GM12878 (cell line): Measurements from ENCODE around the gene CYP2C19. TPM values are rescaled to one million over a fixed set of nuclear protein-coding genes. Genes with fewer than 3 reads are reported as not detected.

Experiments used
- ATAC-seq: fragments of 200-7000 bp; cut with Tn5 transposase; 3 replicates; pipeline ENCODE4 v1.9.1; 2020; ENCODE audit warnings: mild to moderate bottlenecking, moderate library complexity
- BruUV-seq: library from RNA; stranded (reverse); fragments of 400-500 nt; replicated peaks from 2 replicates; lab custom pipeline; 2021; lab: Mats Ljungman, UMichigan
- CTCF ChIA-PET: fragments of 300-600 bp; sonication (Branson Sonifier 250); formaldehyde crosslinking; extraction: SDS; loops from one replicate; lab custom pipeline; 2021; ENCODE audit warnings: inconsistent platforms; lab: Yijun Ruan, JAX
- POLR2A ChIA-PET: fragments of 350-600 bp; formaldehyde crosslinking; extraction: SDS; loops from one replicate; lab custom pipeline; 2021; ENCODE audit warnings: inconsistent platforms; lab: Charles Lee
- RAD21 ChIA-PET: fragments of 300-600 bp; sonication (Branson Sonifier 250); formaldehyde crosslinking; loops from one replicate; lab custom pipeline; 2023; ENCODE audit warnings: antibody characterized with exemption; ENCODE audit not compliant: unreplicated experiment; lab: Charles Lee
- SMC1A ChIA-PET: fragments of 300-600 bp; sonication (Branson Sonifier 250); formaldehyde crosslinking; loops from one replicate; lab custom pipeline; 2023; ENCODE audit not compliant: unreplicated experiment, uncharacterized antibody; lab: Charles Lee
- DNase-seq: peaks from one replicate; pipeline ENCODE4 v3.0.0-alpha.2; 2011; ENCODE audit warnings: low read depth, low spot score
- FAIRE-seq: peaks from 3 replicates; lab custom pipeline; 2011; peaks lifted over from hg19 to GRCh38; lab: Jason Lieb, UNC
- H2AFZ ChIP-seq: 2 replicates; pipeline ENCODE4 v1.6.0; 2011; ENCODE audit warnings: low read depth, low read length, control low read depth; ENCODE audit not compliant: control insufficient read depth
- H3K27ac ChIP-seq: 2 replicates; pipeline ENCODE4 v1.5.1; 2011; ENCODE audit warnings: control low read depth; ENCODE audit not compliant: control insufficient read depth, insufficient read depth
- H3K27me3 ChIP-seq, 2 experiments: replicated peaks in 1 of 2; 2 replicates each; pipeline versions ENCODE4 v1.6.0 to v1.6.1; 2011; ENCODE audit warnings: low read length in 1 of 2; ENCODE audit not compliant: control insufficient read depth in 2 of 2, insufficient read depth in 2 of 2
- H3K36me3 ChIP-seq, 2 experiments: 2 replicates each; pipeline ENCODE4 v1.5.1; 2011; ENCODE audit warnings: low read length in 1 of 2; ENCODE audit not compliant: control insufficient read depth in 2 of 2, insufficient read depth in 2 of 2
- H3K4me1 ChIP-seq: 2 replicates; pipeline ENCODE4 v1.6.1; 2011; ENCODE audit warnings: mild to moderate bottlenecking, low read length, moderate library complexity, mixed read lengths; ENCODE audit not compliant: control insufficient read depth, insufficient read depth
- H3K4me2 ChIP-seq: 2 replicates; pipeline ENCODE4 v1.6.0; 2011; ENCODE audit warnings: control low read depth; ENCODE audit not compliant: control insufficient read depth, insufficient read depth
- H3K4me3 ChIP-seq: fragments of 200-600 bp; sonication (generic); 2 replicates; pipeline ENCODE4 v1.5.1; 2016
- H3K79me2 ChIP-seq: 2 replicates; pipeline ENCODE4 v1.6.0; 2011; ENCODE audit warnings: low read length; ENCODE audit not compliant: control insufficient read depth, insufficient read depth
- H3K9ac ChIP-seq: 2 replicates; pipeline ENCODE4 v1.8.0; 2011; ENCODE audit warnings: low read length, control low read depth, mixed read lengths; ENCODE audit not compliant: control insufficient read depth, insufficient read depth
- H3K9me3 ChIP-seq: replicated peaks from 3 replicates; pipeline ENCODE4 v1.5.1; 2011; ENCODE audit warnings: mild to moderate bottlenecking, low read length; ENCODE audit not compliant: control insufficient read depth, insufficient read depth
- H4K20me1 ChIP-seq: 2 replicates; pipeline ENCODE4 v1.6.0; 2011; ENCODE audit not compliant: control insufficient read depth, insufficient read depth
- ESRRA ChIP-seq: IDR thresholded peaks from 2 replicates; pipeline ENCODE4 v1.6.1; 2012; ENCODE audit warnings: mild to moderate bottlenecking, low read length, improper control_type of control experiment
- JUNB ChIP-seq: IDR thresholded peaks from 2 replicates; pipeline ENCODE4 v1.6.1; 2016; ENCODE audit warnings: antibody characterized with exemption, mild to moderate bottlenecking
- JUND ChIP-seq: IDR thresholded peaks from 2 replicates; pipeline ENCODE4 v1.6.1; 2012; ENCODE audit warnings: low read depth, mild to moderate bottlenecking, low read length, improper control_type of control experiment, moderate library complexity
- PAX8 ChIP-seq: fragments of 450-650 bp; IDR thresholded peaks from 2 replicates; pipeline ENCODE4 v1.6.1; 2017; ENCODE audit warnings: mild to moderate bottlenecking, moderate library complexity
- PML ChIP-seq: IDR thresholded peaks from 2 replicates; pipeline ENCODE4 v1.6.1; 2012; ENCODE audit warnings: low read length, inconsistent platforms
- POU2F2 ChIP-seq: IDR thresholded peaks from 3 replicates; pipeline ENCODE4 v1.6.1; 2011; ENCODE audit warnings: low read depth, mild to moderate bottlenecking, low read length, borderline replicate concordance
- STAT1 ChIP-seq: fragments of 450-650 bp; conservative IDR thresholded peaks from 2 replicates; pipeline ENCODE4 v1.6.1; 2014; ENCODE audit warnings: antibody characterized with exemption, mild to moderate bottlenecking
- TBL1XR1 ChIP-seq: IDR thresholded peaks from 2 replicates; pipeline ENCODE4 v1.6.1; 2012; ENCODE audit warnings: low read depth, low read length, improper control_type of control experiment
- ZZZ3 ChIP-seq: IDR thresholded peaks from 2 replicates; pipeline ENCODE4 v1.6.1; 2011; ENCODE audit warnings: low read depth; ENCODE audit not compliant: control insufficient read depth, insufficient read length
- in situ Hi-C: fragments of 300-500 bp; cut with MboI; formaldehyde crosslinking; loops from 9 replicates; pipeline ENCODE4 v1.14.3; 2018; ENCODE audit warnings: mixed read lengths
- intact Hi-C: fragments of 100-400 bp; cut with micrococcal nuclease; formaldehyde crosslinking; loops from one replicate; pipeline ENCODE4 v1.14.2; 2022; ENCODE audit not compliant: unreplicated experiment
- polyA plus RNA-seq, 11 experiments: library from polyadenylated mRNA; depleted of rRNA in 4 of 11; unstranded in 6 of 11; stranded (reverse) in 5 of 11; fragments of >200 nt; fragmentation: Nextera tagmentation in 4 of 11; fragmentation: Illumina TruSeq in 1 of 11; extraction: Ambion mirVana in 4 of 11; extraction: Trizol in 1 of 11; gene quantifications; 1 replicate in 1 of 11; 2 replicates in 10 of 11; pipeline versions ENCODE4 v1.2.1 to v1.2.3, GENCODE V29; 2011 to 2016; ENCODE audit warnings: inconsistent platforms in 2 of 11, missing spikeins in 2 of 11, low read depth in 1 of 11
- total RNA-seq, 4 experiments: library from RNA; depleted of rRNA in 3 of 4; stranded (reverse); fragments of >200 nt in 3 of 4; fragmentation: Illumina TruSeq in 1 of 4; extraction: Trizol in 1 of 4; gene quantifications; 2 replicates each; pipeline versions ENCODE4 v1.2.1 to v1.2.3, GENCODE V29; 2013 to 2021
- TF ChIP-seq, protein P1 (sequence below): fragments of 450-650 bp; IDR thresholded peaks from 2 replicates; pipeline ENCODE4 v1.6.1; 2017; ENCODE audit warnings: antibody characterized with exemption, mild to moderate bottlenecking, moderate library complexity
- TF ChIP-seq, protein P2 (sequence below): fragments of 450-650 bp; IDR thresholded peaks from 2 replicates; pipeline ENCODE4 v1.6.1; 2018; ENCODE audit warnings: mild to moderate bottlenecking, low read depth, moderate library complexity; ENCODE audit not compliant: partially characterized antibody

CYP2C19 gene
- total and polyA plus RNA-seq, 10 of the 15 experiments (the other 5 are each of a cell fraction or from before 2014, with no cell fraction given) = not detected

DNA sequence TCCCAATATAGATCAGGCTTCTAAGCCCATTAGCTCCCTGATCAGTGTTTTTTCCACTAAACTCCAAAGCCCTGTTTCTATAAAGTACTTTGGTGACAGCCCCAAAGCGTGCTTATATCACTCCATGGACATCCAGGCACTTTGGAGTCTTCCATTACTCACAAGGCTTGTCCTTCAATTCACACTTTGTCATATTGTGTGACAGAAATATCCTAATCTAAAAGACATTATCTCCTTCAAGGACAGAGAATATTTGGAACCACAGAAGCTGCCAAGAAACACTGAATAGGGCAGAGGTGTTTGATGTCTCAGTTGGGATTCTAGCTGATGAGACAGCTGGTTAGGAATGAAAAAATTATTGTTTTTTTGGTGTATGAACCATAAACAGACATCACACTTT, 18.4 kb downstream of the CYP2C19 start (continued):
- TF ChIP-seq PAX8 (no peak), JUND (no peak), TBL1XR1 (no peak), JUNB (no peak), POU2F2 (no peak), PML (no peak), STAT1 (no peak)

GRCh38 chr10:94784256-94784655, 21.8 kb downstream of the CYP2C19 start:
- Histone ChIP-seq H3K4me2 (no peak overlapping the region), H2AFZ (no peak overlapping the region), H3K36me3 (no peaks in the 10 kb centered on the region), H3K4me1 (no peaks in the 10 kb centered on the region), H3K9ac (no peak overlapping the region), H4K20me1 (no peaks in the 10 kb centered on the region), H3K9me3 (no peaks in the 10 kb centered on the region), H3K4me3 (no peak overlapping the region), H3K27me3 (no peaks in the 10 kb centered on the region), H3K27ac (no peak overlapping the region), H3K79me2 (no peaks in the 10 kb centered on the region)
- intact Hi-C loops = no loop called here
- POLR2A ChIA-PET = no interaction called here
- DNase-seq = no peak
- TF ChIP-seq ZZZ3 (no peak), ESRRA (no peak)
- TF ChIP-seq, protein P1, sequence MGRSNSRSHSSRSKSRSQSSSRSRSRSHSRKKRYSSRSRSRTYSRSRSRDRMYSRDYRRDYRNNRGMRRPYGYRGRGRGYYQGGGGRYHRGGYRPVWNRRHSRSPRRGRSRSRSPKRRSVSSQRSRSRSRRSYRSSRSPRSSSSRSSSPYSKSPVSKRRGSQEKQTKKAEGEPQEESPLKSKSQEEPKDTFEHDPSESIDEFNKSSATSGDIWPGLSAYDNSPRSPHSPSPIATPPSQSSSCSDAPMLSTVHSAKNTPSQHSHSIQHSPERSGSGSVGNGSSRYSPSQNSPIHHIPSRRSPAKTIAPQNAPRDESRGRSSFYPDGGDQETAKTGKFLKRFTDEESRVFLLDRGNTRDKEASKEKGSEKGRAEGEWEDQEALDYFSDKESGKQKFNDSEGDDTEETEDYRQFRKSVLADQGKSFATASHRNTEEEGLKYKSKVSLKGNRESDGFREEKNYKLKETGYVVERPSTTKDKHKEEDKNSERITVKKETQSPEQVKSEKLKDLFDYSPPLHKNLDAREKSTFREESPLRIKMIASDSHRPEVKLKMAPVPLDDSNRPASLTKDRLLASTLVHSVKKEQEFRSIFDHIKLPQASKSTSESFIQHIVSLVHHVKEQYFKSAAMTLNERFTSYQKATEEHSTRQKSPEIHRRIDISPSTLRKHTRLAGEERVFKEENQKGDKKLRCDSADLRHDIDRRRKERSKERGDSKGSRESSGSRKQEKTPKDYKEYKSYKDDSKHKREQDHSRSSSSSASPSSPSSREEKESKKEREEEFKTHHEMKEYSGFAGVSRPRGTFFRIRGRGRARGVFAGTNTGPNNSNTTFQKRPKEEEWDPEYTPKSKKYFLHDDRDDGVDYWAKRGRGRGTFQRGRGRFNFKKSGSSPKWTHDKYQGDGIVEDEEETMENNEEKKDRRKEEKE = no peak
- TF ChIP-seq, protein P2, sequence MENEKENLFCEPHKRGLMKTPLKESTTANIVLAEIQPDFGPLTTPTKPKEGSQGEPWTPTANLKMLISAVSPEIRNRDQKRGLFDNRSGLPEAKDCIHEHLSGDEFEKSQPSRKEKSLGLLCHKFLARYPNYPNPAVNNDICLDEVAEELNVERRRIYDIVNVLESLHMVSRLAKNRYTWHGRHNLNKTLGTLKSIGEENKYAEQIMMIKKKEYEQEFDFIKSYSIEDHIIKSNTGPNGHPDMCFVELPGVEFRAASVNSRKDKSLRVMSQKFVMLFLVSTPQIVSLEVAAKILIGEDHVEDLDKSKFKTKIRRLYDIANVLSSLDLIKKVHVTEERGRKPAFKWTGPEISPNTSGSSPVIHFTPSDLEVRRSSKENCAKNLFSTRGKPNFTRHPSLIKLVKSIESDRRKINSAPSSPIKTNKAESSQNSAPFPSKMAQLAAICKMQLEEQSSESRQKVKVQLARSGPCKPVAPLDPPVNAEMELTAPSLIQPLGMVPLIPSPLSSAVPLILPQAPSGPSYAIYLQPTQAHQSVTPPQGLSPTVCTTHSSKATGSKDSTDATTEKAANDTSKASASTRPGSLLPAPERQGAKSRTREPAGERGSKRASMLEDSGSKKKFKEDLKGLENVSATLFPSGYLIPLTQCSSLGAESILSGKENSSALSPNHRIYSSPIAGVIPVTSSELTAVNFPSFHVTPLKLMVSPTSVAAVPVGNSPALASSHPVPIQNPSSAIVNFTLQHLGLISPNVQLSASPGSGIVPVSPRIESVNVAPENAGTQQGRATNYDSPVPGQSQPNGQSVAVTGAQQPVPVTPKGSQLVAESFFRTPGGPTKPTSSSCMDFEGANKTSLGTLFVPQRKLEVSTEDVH = no peak
- no peak for FAIRE-seq
- RAD21 ChIA-PET = no interaction called here
- CTCF ChIA-PET = no interaction called here
- SMC1A ChIA-PET = no interaction called here
- no TSS peak for BruUV-seq
- no peak for ATAC-seq
- in situ Hi-C loops = no loop called here
